MM.1S (cell line): ENCODE measurements around the gene DNAJB4.

Source experiments
- DNase-seq: peaks from one replicate; pipeline ENCODE4 v3.0.0-alpha.2; 2015
- H2AFZ ChIP-seq: fragments of 300-600 bp; sonication (generic); 2 replicates; pipeline ENCODE4 v1.6.0; 2016; ENCODE audit warnings: antibody characterized with exemption, low read length
- H3F3A ChIP-seq: fragments of 300-600 bp; sonication (generic); 2 replicates; pipeline ENCODE4 v1.6.1; 2016; ENCODE audit warnings: mild to moderate bottlenecking, antibody characterized with exemption, low read length, moderate library complexity, mixed read lengths; ENCODE audit not compliant: insufficient read depth
- H3K27ac ChIP-seq: fragments of 300-600 bp; sonication (generic); 2 replicates; pipeline ENCODE4 v1.5.1; 2016; ENCODE audit warnings: mild to moderate bottlenecking, low read length
- H3K27me3 ChIP-seq: fragments of 300-600 bp; sonication (generic); replicated peaks from 2 replicates; pipeline ENCODE4 v1.6.0; 2016; ENCODE audit warnings: low read length; ENCODE audit not compliant: insufficient read depth
- H3K36me3 ChIP-seq: fragments of 300-600 bp; sonication (generic); replicated peaks from 2 replicates; pipeline ENCODE4 v1.6.1; 2016; ENCODE audit warnings: mild to moderate bottlenecking, low read length, mixed read lengths; ENCODE audit not compliant: insufficient read depth
- H3K4me1 ChIP-seq: fragments of 300-600 bp; sonication (generic); 2 replicates; pipeline ENCODE4 v1.6.1; 2016; ENCODE audit warnings: low read length, mixed read lengths
- H3K4me2 ChIP-seq: fragments of 300-600 bp; sonication (generic); 2 replicates; pipeline ENCODE4 v1.6.0; 2016; ENCODE audit warnings: low read depth, low read length
- H3K4me3 ChIP-seq: fragments of 300-600 bp; sonication (generic); 2 replicates; pipeline ENCODE4 v1.5.1; 2016; ENCODE audit warnings: low read length, mixed read lengths
- H3K79me2 ChIP-seq: fragments of 300-600 bp; sonication (generic); 2 replicates; pipeline ENCODE4 v1.6.1; 2016; ENCODE audit warnings: mixed run types, low read length, mixed read lengths
- H3K9ac ChIP-seq: fragments of 300-600 bp; sonication (generic); 2 replicates; pipeline ENCODE4 v1.6.1; 2016; ENCODE audit warnings: low read length, mixed read lengths
- H3K9me2 ChIP-seq: fragments of 300-600 bp; sonication (generic); replicated peaks from 2 replicates; pipeline ENCODE4 v1.6.1; 2016; ENCODE audit warnings: mild to moderate bottlenecking, low read length, mixed read lengths; ENCODE audit not compliant: insufficient read depth
- H3K9me3 ChIP-seq: fragments of 300-600 bp; sonication (generic); replicated peaks from 2 replicates; pipeline ENCODE4 v1.6.1; 2016; ENCODE audit warnings: mild to moderate bottlenecking, low read length, mixed read lengths; ENCODE audit not compliant: insufficient read depth
- H4K20me1 ChIP-seq: fragments of 300-600 bp; sonication (generic); 2 replicates; pipeline ENCODE4 v1.6.1; 2016; ENCODE audit warnings: mild to moderate bottlenecking, low read length, moderate library complexity, mixed read lengths; ENCODE audit not compliant: insufficient read depth
- CTCF ChIP-seq: fragments of 300-600 bp; sonication (generic); IDR thresholded peaks from 2 replicates; pipeline ENCODE4 v1.5.1; 2016; ENCODE audit warnings: antibody characterized with exemption, low read length, mixed read lengths
- EZH2 ChIP-seq: fragments of 300-600 bp; sonication (generic); optimal IDR thresholded peaks from 2 replicates; pipeline ENCODE3; 2017; ENCODE audit warnings: low read depth, mild to moderate bottlenecking, antibody characterized with exemption, low read length, mixed read lengths
- EZH2phosphoT487 ChIP-seq: fragments of 300-600 bp; sonication (generic); IDR thresholded peaks from 2 replicates; pipeline ENCODE4 v1.6.1; 2018; ENCODE audit warnings: antibody characterized with exemption, low read length

DNAJB4 gene

DNA sequence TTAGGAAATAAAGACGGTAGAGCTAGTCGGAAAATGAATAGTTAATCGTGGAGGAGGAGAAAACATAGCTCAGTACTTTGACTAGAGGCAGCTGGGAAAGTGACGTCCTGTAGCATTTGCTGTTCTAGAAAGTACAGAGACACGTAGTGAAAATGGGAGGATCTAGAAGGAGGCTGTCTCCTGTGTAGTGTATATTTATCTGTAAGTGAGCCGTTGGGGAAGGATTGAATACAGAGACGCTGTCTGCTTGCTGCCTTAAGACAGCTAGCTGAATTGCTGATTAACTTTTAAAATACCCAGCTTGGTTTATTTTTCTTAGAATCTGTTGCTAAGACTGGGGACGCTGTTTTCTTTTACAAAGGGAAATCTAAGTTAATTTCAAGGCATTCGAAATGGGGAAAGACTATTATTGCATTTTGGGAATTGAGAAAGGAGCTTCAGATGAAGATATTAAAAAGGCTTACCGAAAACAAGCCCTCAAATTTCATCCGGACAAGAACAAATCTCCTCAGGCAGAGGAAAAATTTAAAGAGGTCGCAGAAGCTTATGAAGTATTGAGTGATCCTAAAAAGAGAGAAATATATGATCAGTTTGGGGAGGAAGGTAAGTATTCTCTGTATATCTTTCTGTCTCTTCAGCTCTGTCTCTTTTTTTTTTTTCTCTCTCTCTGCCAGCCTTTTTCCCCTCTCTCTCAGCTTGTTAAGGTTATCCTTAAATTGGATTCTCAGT lies at the start of gene DNAJB4:
Gene DNAJB4, plus strand, starts transcription at position 221 of the 729 bp plus-strand sequence. Its CDS starts 172 bp downstream, at position 393.
- TF ChIP-seq EZH2 (no peak), CTCF (no peak), EZH2phosphoT487 (no peak)
- Histone ChIP-seq H3K9ac (peak within 1 kb of the TSS; percentile 68), H3K4me3 (peak within 1 kb of the TSS; percentile 69), H2AFZ (peak within 1 kb of the TSS; percentile 47), H3K4me2 (peak within 1 kb of the TSS; percentile 44), H3K4me1 (peaks cover 20% of the 10 kb centered on the region), H3K9me3 (no peaks in the 10 kb centered on the region), H3K27ac (peak within 1 kb of the TSS; percentile 87), H3K9me2 (no peaks in the 10 kb centered on the region), H4K20me1 (no peaks in the 10 kb centered on the region), H3F3A (peaks cover 27% of the 10 kb centered on the region), H3K79me2 (peaks cover 44% of the 10 kb centered on the region), H3K27me3 (no peaks in the 10 kb centered on the region), H3K36me3 (no peaks in the 10 kb centered on the region)
- peak; percentile 98 for DNase-seq

DNA sequence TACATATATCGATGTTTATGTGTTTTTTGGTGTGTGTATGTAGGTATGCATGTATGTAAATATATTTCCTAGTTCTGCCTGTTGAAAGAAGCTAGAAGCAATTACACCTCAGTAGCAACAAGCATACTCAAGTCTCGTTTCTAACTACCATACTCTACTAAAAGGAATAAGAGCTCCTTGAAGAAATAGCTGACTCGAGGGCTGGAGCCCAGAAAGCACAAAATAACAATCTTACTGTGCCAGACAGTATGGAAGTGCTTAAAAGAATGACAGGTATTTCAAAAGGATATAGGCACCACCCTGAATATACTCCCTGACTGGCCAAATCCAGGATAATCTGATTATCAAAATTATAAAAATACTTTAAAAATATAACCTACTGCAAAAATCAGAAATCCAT lies 49.0 kb upstream of the DNAJB4 start:
- Histone ChIP-seq H3K4me1 (peaks cover 37% of the 10 kb centered on the region), H3K4me3 (no peak overlapping the region), H3K27ac (no peak overlapping the region), H3K9me3 (no peaks in the 10 kb centered on the region), H2AFZ (no peak overlapping the region), H3K79me2 (peaks cover 78% of the 10 kb centered on the region), H3K4me2 (no peak overlapping the region), H3K36me3 (peaks cover 61% of the 10 kb centered on the region), H3F3A (peaks cover 51% of the 10 kb centered on the region), H4K20me1 (peaks cover 8% of the 10 kb centered on the region; the same call in 1 of the 2 replicates), H3K9me2 (no peaks in the 10 kb centered on the region), H3K9ac (no peak overlapping the region), H3K27me3 (no peaks in the 10 kb centered on the region)
- no peak for DNase-seq
- TF ChIP-seq EZH2phosphoT487: no peak
- no peak for TF ChIP-seq CTCF
- no peak for TF ChIP-seq EZH2

DNA sequence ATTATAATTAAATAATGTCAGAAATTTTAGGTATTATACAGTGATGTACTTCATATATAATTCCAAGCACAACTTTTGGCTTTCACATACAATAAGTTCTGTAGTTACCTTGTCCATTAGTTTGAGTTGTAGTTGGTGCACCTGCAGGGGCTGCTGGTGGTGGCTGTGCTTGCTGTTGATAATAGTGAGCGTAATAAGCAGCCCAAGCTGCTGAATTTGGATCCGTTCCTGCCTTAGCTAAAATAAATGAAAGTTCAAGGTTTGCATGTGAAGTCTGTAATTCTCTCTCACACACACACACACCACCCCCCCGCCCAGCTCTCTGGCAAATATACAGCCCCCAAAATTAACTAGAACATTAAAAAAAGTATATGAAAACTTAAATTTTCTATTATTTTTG lies 48.3 kb upstream of the DNAJB4 start:
- Histone ChIP-seq H3K9me3 (no peaks in the 10 kb centered on the region), H3K9me2 (no peaks in the 10 kb centered on the region), H3K4me1 (peaks cover 31% of the 10 kb centered on the region), H3K79me2 (peaks cover 86% of the 10 kb centered on the region), H4K20me1 (peaks cover 9% of the 10 kb centered on the region; the same call in 1 of the 2 replicates), H3K36me3 (peaks cover 67% of the 10 kb centered on the region), H3F3A (peaks cover 43% of the 10 kb centered on the region), H3K27ac (no peak overlapping the region), H2AFZ (no peak overlapping the region), H3K4me3 (no peak overlapping the region), H3K27me3 (no peaks in the 10 kb centered on the region), H3K4me2 (no peak overlapping the region), H3K9ac (no peak overlapping the region)
- no peak for DNase-seq
- TF ChIP-seq CTCF: no peak
- no peak for TF ChIP-seq EZH2phosphoT487
- no peak for TF ChIP-seq EZH2
